GM21423 (cell line): Measurements from ENCODE around the gene FAM216A.

Experiments
- ATAC-seq: cut with Tn5 transposase; IDR thresholded peaks from one replicate; pipeline ENCODE4 v1.9.1; 2021; ENCODE audit warnings: mild to moderate bottlenecking, moderate library complexity; ENCODE audit not compliant: unreplicated experiment

Gene FAM216A

GRCh38 chr12:110537605-110538409, 69.2 kb downstream of the FAM216A start:
- no peak for ATAC-seq

GRCh38 chr12:110538869-110539622, 70.4 kb downstream of the FAM216A start:
- ATAC-seq: no peak
